ENCODE measurements around the gene ZC3H12D.

DNA sequence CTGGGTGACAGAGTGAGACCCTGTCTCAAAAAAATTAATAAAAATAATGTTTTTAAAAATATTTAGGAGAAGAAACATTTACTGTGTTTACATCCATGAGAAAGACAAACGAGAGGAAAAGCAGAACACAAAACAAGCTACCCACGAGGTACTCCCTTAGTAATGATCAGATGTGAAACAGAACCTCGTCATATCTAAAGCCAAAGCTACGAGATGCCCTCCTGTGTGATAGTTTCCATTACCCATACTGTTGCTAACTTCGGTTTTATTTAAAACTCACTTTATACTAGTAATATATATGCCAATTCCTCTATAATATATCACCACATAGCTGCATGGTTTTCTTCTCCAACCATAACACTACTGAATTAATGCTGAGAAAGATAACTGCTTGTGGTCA, 63.7 kb downstream of the ZC3H12D start:
- TF ChIP-seq, protein P1, sequence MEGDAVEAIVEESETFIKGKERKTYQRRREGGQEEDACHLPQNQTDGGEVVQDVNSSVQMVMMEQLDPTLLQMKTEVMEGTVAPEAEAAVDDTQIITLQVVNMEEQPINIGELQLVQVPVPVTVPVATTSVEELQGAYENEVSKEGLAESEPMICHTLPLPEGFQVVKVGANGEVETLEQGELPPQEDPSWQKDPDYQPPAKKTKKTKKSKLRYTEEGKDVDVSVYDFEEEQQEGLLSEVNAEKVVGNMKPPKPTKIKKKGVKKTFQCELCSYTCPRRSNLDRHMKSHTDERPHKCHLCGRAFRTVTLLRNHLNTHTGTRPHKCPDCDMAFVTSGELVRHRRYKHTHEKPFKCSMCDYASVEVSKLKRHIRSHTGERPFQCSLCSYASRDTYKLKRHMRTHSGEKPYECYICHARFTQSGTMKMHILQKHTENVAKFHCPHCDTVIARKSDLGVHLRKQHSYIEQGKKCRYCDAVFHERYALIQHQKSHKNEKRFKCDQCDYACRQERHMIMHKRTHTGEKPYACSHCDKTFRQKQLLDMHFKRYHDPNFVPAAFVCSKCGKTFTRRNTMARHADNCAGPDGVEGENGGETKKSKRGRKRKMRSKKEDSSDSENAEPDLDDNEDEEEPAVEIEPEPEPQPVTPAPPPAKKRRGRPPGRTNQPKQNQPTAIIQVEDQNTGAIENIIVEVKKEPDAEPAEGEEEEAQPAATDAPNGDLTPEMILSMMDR (IDR thresholded peaks at IDR 0.05) = no peak
- no peak for TF ChIP-seq POLR2A (IDR thresholded peaks at IDR 0.05)

Measured in sigmoid colon (tissue), 3 donors.